OCI-LY7 (cell line): ENCODE measurements around the gene RECK. TPM values are rescaled to one million over a fixed set of nuclear protein-coding genes. Genes with fewer than 3 reads are reported as not detected.

ENCODE experiments used
- BruUV-seq: library from RNA; stranded (reverse); fragments of 400-500 nt; replicated peaks from 2 replicates; lab custom pipeline; 2021; lab: Mats Ljungman, UMichigan
- CTCF ChIA-PET: fragments of 300-600 bp; sonication (Branson Sonifier 250); formaldehyde crosslinking; loops from one replicate; lab custom pipeline; 2022; ENCODE audit warnings: antibody characterized with exemption; ENCODE audit not compliant: unreplicated experiment; lab: Charles Lee
- POLR2A ChIA-PET: fragments of 300-600 bp; sonication (Branson Sonifier 250); formaldehyde crosslinking; loops from one replicate; lab custom pipeline; 2022; ENCODE audit warnings: antibody characterized with exemption; lab: Charles Lee
- DNase-seq: peaks from one replicate; pipeline ENCODE4 v3.0.0-alpha.2; 2015; ENCODE audit warnings: low spot score
- H2AFZ ChIP-seq: fragments of 200-600 bp; sonication (generic), shearing (Covaris generic); 2 replicates; pipeline ENCODE4 v1.6.1; 2014; ENCODE audit warnings: mild to moderate bottlenecking, antibody characterized with exemption, low read length, moderate library complexity
- H3K27ac ChIP-seq: fragments of 200-600 bp; sonication (generic); 2 replicates; pipeline ENCODE4 v1.5.1; 2014; ENCODE audit warnings: mixed run types, low read depth, mild to moderate bottlenecking, moderate library complexity, low read length, inconsistent platforms; ENCODE audit not compliant: poor library complexity, severe bottlenecking
- H3K36me3 ChIP-seq: fragments of 200-600 bp; sonication (generic); 2 replicates; pipeline ENCODE4 v1.6.1; 2014; ENCODE audit warnings: mild to moderate bottlenecking, antibody characterized with exemption, low read length, moderate library complexity, mixed read lengths; ENCODE audit not compliant: insufficient read depth
- H3K4me1 ChIP-seq: fragments of 200-600 bp; sonication (generic); 2 replicates; pipeline ENCODE4 v1.5.1; 2014; ENCODE audit warnings: mild to moderate bottlenecking, low read length; ENCODE audit not compliant: insufficient read depth, poor library complexity, severe bottlenecking
- H3K4me2 ChIP-seq: fragments of 200-600 bp; sonication (generic); 2 replicates; pipeline ENCODE4 v1.6.1; 2014; ENCODE audit warnings: mild to moderate bottlenecking, low read length
- H3K4me3 ChIP-seq: fragments of 200-600 bp; sonication (generic); 2 replicates; pipeline ENCODE4 v1.5.1; 2014; ENCODE audit warnings: mild to moderate bottlenecking, low read depth, low read length; ENCODE audit not compliant: poor library complexity, severe bottlenecking
- H3K79me2 ChIP-seq: fragments of 200-600 bp; sonication (generic); 2 replicates; pipeline ENCODE4 v1.6.1; 2016; ENCODE audit warnings: low read depth, mild to moderate bottlenecking, low read length, moderate library complexity, mixed read lengths; ENCODE audit not compliant: insufficient read depth
- H3K9me2 ChIP-seq: fragments of 200-600 bp; sonication (generic); 2 replicates; pipeline ENCODE4 v1.6.1; 2016; ENCODE audit warnings: mild to moderate bottlenecking, low read length, mixed read lengths; ENCODE audit not compliant: insufficient read depth
- H3K9me3 ChIP-seq: fragments of 200-600 bp; sonication (generic); 2 replicates; pipeline ENCODE4 v1.6.1; 2014; ENCODE audit warnings: mild to moderate bottlenecking, mixed run types, low read length, mixed read lengths
- H4K20me1 ChIP-seq: fragments of 200-600 bp; sonication (generic); 2 replicates; pipeline ENCODE4 v1.6.1; 2014; ENCODE audit warnings: mild to moderate bottlenecking, antibody characterized with exemption, low read length, moderate library complexity, mixed read lengths; ENCODE audit not compliant: insufficient read depth
- EZH2phosphoT487 ChIP-seq: fragments of 200-600 bp; sonication (generic); IDR thresholded peaks from 2 replicates; pipeline ENCODE4 v1.6.1; 2018; ENCODE audit warnings: low read depth, borderline replicate concordance, mild to moderate bottlenecking, mixed run types, antibody characterized with exemption, low read length, moderate library complexity, mixed read lengths
- intact Hi-C: fragments of 100-400 bp; cut with micrococcal nuclease; formaldehyde crosslinking; loops from one replicate; pipeline ENCODE4 v1.10.0; 2022; ENCODE audit not compliant: unreplicated experiment
- total RNA-seq, 2 experiments: library from RNA; depleted of rRNA in 1 of 2; stranded (reverse); fragments of >200 nt in 1 of 2; shearing (Covaris generic) in 1 of 2; gene quantifications; 2 replicates each; pipeline ENCODE4 v1.2.3, GENCODE V29; 2014 to 2022
- TF ChIP-seq, protein P1 (sequence below): fragments of 200-600 bp; sonication (generic); conservative IDR thresholded peaks from 2 replicates; pipeline ENCODE4 v1.5.1; 2014; ENCODE audit warnings: mild to moderate bottlenecking, antibody characterized with exemption, low read length, moderate library complexity, mixed read lengths

Gene RECK
- total RNA-seq, 2 experiments from 2014 or later: 3.0 to 6.5 TPM

- Histone ChIP-seq H3K4me2 (no peak overlapping the region), H2AFZ (no peak overlapping the region), H3K36me3 (no peaks in the 10 kb centered on the region), H3K4me1 (peaks cover 25% of the 10 kb centered on the region), H4K20me1 (no peaks in the 10 kb centered on the region), H3K4me3 (no peak overlapping the region), H3K9me3 (peaks cover 12% of the 10 kb centered on the region; the same call in 1 of the 2 replicates), H3K9me2 (no peaks in the 10 kb centered on the region), H3K79me2 (no peaks in the 10 kb centered on the region), H3K27ac (no peak overlapping the region)
- CTCF ChIA-PET: no interaction called here
- no peak for TF ChIP-seq EZH2phosphoT487
- TF ChIP-seq, protein P1, sequence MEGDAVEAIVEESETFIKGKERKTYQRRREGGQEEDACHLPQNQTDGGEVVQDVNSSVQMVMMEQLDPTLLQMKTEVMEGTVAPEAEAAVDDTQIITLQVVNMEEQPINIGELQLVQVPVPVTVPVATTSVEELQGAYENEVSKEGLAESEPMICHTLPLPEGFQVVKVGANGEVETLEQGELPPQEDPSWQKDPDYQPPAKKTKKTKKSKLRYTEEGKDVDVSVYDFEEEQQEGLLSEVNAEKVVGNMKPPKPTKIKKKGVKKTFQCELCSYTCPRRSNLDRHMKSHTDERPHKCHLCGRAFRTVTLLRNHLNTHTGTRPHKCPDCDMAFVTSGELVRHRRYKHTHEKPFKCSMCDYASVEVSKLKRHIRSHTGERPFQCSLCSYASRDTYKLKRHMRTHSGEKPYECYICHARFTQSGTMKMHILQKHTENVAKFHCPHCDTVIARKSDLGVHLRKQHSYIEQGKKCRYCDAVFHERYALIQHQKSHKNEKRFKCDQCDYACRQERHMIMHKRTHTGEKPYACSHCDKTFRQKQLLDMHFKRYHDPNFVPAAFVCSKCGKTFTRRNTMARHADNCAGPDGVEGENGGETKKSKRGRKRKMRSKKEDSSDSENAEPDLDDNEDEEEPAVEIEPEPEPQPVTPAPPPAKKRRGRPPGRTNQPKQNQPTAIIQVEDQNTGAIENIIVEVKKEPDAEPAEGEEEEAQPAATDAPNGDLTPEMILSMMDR: no peak
- intact Hi-C loops: no loop called here
- POLR2A ChIA-PET: interaction anchor here (1.2 kb wide), 1 partner anchor 38 kb away, joined by 3 read pairs; no protein-coding TSS in a partner anchor
- no peak for DNase-seq
- no TSS peak for BruUV-seq
These were observed 109.9 kb downstream of the RECK start for GRCh38 chr9:36146651-36147050.

DNA sequence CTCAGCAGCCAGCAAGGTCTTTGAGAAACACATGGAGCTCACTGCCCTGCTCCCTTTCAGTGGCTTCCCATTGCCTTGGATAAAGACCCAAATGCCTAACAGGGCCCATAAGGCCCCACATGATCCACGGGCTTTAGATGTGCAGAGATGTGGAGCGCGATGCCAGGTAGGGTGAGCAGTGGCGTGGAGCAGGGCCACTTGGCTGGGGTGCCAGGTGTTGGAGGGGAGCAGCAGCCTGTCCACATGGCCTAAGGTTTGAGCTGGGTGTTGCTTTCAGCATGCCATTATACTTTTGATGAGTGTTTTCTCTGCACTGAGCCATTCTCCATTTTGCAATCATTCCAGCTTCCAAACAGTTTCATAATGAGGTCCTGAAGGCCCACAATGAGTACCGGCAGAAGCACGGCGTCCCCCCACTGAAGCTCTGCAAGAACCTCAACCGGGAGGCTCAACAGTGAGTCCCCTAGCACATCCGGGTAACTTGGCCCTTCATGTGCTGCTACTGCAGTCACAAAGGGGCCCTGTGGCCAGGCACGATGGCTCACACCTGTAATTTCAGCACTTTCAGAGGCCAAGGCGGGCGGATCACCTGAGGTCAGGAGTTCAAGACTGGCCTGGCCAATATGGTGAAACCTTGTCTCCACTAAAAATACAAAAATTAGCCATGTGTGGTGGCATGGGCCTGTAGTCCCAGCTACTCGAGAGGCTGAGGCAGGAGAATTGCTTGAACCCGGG lies 110.9 kb downstream of the RECK start:
- no peak overlapping the region for H3K4me3 ChIP-seq
- no peak overlapping the region for H3K4me2 ChIP-seq
- peaks cover 35% of the 10 kb centered on the region for H3K4me1 ChIP-seq
- no peak for DNase-seq
- intact Hi-C loops: no loop called here
- H2AFZ ChIP-seq: no peak overlapping the region
- BruUV-seq: no TSS peak
- POLR2A ChIA-PET: interaction anchor here (1.1 to 1.2 kb wide), 2 partner anchors 39 to 43 kb away, joined by 3 read pairs; partner anchors contain the start of gene CLTA
- no peaks in the 10 kb centered on the region for H3K9me2 ChIP-seq
- H3K79me2 ChIP-seq: no peaks in the 10 kb centered on the region
- no peaks in the 10 kb centered on the region for H3K36me3 ChIP-seq
- CTCF ChIA-PET: no interaction called here
- H3K27ac ChIP-seq: no peak overlapping the region
- H3K9me3 ChIP-seq: peaks cover 12% of the 10 kb centered on the region; the same call in 1 of the 2 replicates
- TF ChIP-seq, protein P1: no peak
- no peak for TF ChIP-seq EZH2phosphoT487
- no peaks in the 10 kb centered on the region for H4K20me1 ChIP-seq
